H1 (cell line): ENCODE results near the gene ISG20L2. TPM values are rescaled to one million over a fixed set of nuclear protein-coding genes. Genes with fewer than 3 reads are reported as not detected.

Experiments used
- BRCA1 ChIP-seq: IDR thresholded peaks from 2 replicates; pipeline ENCODE4 v1.6.1; 2012; ENCODE audit warnings: low read depth, low read length, improper control_type of control experiment
- CBX5 ChIP-seq: fragments of 300-800, 300-1000 bp; sonication (generic); IDR thresholded peaks from 2 replicates; pipeline ENCODE4 v1.7.1; 2016; ENCODE audit warnings: antibody characterized with exemption, low read length, low read depth
- CTBP2 ChIP-seq: IDR thresholded peaks from 2 replicates; pipeline ENCODE4 v1.7.0; 2011; ENCODE audit warnings: borderline replicate concordance, mild to moderate bottlenecking, moderate library complexity, mixed read lengths, low read length; ENCODE audit not compliant: insufficient read depth, insufficient read length
- CTCF ChIP-seq, 3 experiments: IDR thresholded peaks; 1 replicate in 2 of 3; 2 replicates in 1 of 3; pipeline versions ENCODE4 v1.5.1 to v1.6.1; 2011; ENCODE audit warnings: low read length in 3 of 3, mild to moderate bottlenecking in 3 of 3, inconsistent platforms in 2 of 3, low read depth in 1 of 3, moderate library complexity in 1 of 3; ENCODE audit not compliant: insufficient read depth in 1 of 3; ENCODE audit errors: control extremely low read depth in 1 of 3
- EZH2 ChIP-seq: fragments of 200-600 bp; sonication (generic); IDR thresholded peaks from 2 replicates; pipeline ENCODE4 v1.7.1; 2012; ENCODE audit warnings: low read depth, mild to moderate bottlenecking, moderate library complexity, low read length, inconsistent platforms; ENCODE audit not compliant: severe bottlenecking
- HDAC2 ChIP-seq, 2 experiments: fragments of 300-600 bp in 1 of 2; sonication (generic) in 1 of 2; IDR thresholded peaks; 2 replicates each; pipeline ENCODE4 v1.6.1; 2011 to 2012; ENCODE audit warnings: low read depth in 2 of 2, low read length in 2 of 2, mild to moderate bottlenecking in 2 of 2, moderate library complexity in 2 of 2, borderline replicate concordance in 1 of 2, inconsistent platforms in 1 of 2
- KDM1A ChIP-seq: fragments of 200-600, 300-600 bp; sonication (generic); IDR thresholded peaks from 2 replicates; pipeline ENCODE4 v1.7.1; 2016; ENCODE audit warnings: mild to moderate bottlenecking, low read length, borderline replicate concordance
- KDM4A ChIP-seq: IDR thresholded peaks from one replicate; pipeline ENCODE4 v1.7.1; 2012; ENCODE audit warnings: low read depth, mild to moderate bottlenecking, moderate library complexity, low read length, inconsistent platforms; ENCODE audit not compliant: severe bottlenecking
- MAFK ChIP-seq: IDR thresholded peaks from 2 replicates; pipeline ENCODE4 v1.6.1; 2012; ENCODE audit warnings: low read depth, mild to moderate bottlenecking, improper control_type of control experiment, low read length
- NANOG ChIP-seq: IDR thresholded peaks from 2 replicates; pipeline ENCODE4 v1.6.1; 2011; ENCODE audit warnings: low read length, low read depth, mild to moderate bottlenecking, inconsistent platforms; ENCODE audit not compliant: insufficient read depth, poor library complexity, severe bottlenecking
- POU5F1 ChIP-seq: IDR thresholded peaks from 2 replicates; pipeline ENCODE4 v1.6.1; 2011; ENCODE audit warnings: low read depth, mild to moderate bottlenecking, low read length, moderate library complexity
- RAD21 ChIP-seq, 2 experiments: IDR thresholded peaks in 1 of 2; conservative IDR thresholded peaks in 1 of 2; 2 replicates each; pipeline ENCODE4 v1.6.1; 2011; ENCODE audit warnings: low read depth in 2 of 2, low read length in 2 of 2, improper control_type of control experiment in 1 of 2, inconsistent platforms in 1 of 2, mild to moderate bottlenecking in 1 of 2, moderate library complexity in 1 of 2
- SP4 ChIP-seq: IDR thresholded peaks from 2 replicates; pipeline ENCODE4 v1.6.1; 2012; ENCODE audit warnings: low read length, inconsistent platforms
- TAF7 ChIP-seq: optimal IDR thresholded peaks from 2 replicates; pipeline ENCODE3; 2011; ENCODE audit warnings: low read depth, mild to moderate bottlenecking, inconsistent platforms, low read length, moderate library complexity, borderline replicate concordance
- TCF12 ChIP-seq: IDR thresholded peaks from 2 replicates; pipeline ENCODE4 v1.6.1; 2011; ENCODE audit warnings: low read depth, mild to moderate bottlenecking, low read length
- TEAD4 ChIP-seq: IDR thresholded peaks from 2 replicates; pipeline ENCODE4 v1.6.1; 2012; ENCODE audit warnings: low read depth, low read length, inconsistent platforms, mixed read lengths
- YY1 ChIP-seq: IDR thresholded peaks from 2 replicates; pipeline ENCODE4 v1.6.1; 2011; ENCODE audit warnings: low read depth, mild to moderate bottlenecking, low read length
- polyA plus RNA-seq, 7 experiments: library from polyadenylated mRNA; depleted of rRNA in 3 of 7; stranded (reverse) in 5 of 7; unstranded in 2 of 7; fragments of >200 nt in 5 of 7; fragments of 200-250 nt in 2 of 7; gene quantifications; 1 replicate in 5 of 7; 2 replicates in 1 of 7; 4 replicates in 1 of 7; pipeline versions ENCODE4 v1.2.1 to v1.2.3, GENCODE V29; 2011 to 2013; ENCODE audit warnings: missing spikeins in 2 of 7, mixed read lengths in 2 of 7
- total RNA-seq: library from RNA; stranded (reverse); fragmentation: NEBNext Ultra II Directional; extraction: Animal tissue kit (Norgen Biotek cat#: 25700); gene quantifications from 2 replicates; pipeline ENCODE4 v1.2.1, GENCODE V29; 2021

ISG20L2 gene
- total and polyA plus RNA-seq, 2 of the 8 experiments (the other 6 are each of a cell fraction or from before 2014, with no cell fraction given): 47.5 to 53.0 TPM

- TF ChIP-seq EZH2 (no peak), CTBP2 (no peak), CTCF (IDR thresholded peaks at IDR 0.05; ENCODE audit: control extremely low read depth in 1 of 3, insufficient read depth in 1 of 3, low read depth in 1 of 3, low read length in 3 of 3) (peak in 2 of 3 experiments; percentile 92 to 97; a peak in 3 of 4 replicates), KDM1A (peak; percentile 100), YY1 (peak; percentile 73), HDAC2 (IDR thresholded peaks at IDR 0.05; ENCODE audit: borderline replicate concordance in 1 of 2, low read depth in 2 of 2, low read length in 2 of 2) (peak in 1 of 2 experiments; percentile 100; a peak in 2 of 4 replicates), KDM4A (no peak), CBX5 (no peak), TEAD4 (peak; percentile 86), TCF12 (0 out of 2 replicates have a peak, but pooled peaks have one; percentile 64), NANOG (peak; percentile 8), POU5F1 (no peak), RAD21 (IDR thresholded peaks at IDR 0.05 in 1 of 2, conservative IDR thresholded peaks at IDR 0.05 in 1 of 2; ENCODE audit: low read depth in 2 of 2, low read length in 2 of 2) (peak; percentile 89 to 95), BRCA1 (no peak), SP4 (peak; percentile 13; the same call in 1 of the 2 replicates), MAFK (no peak), TAF7 (peak; percentile 44)
Observed at GRCh38 chr1:156677616-156678596, 50.7 kb downstream of the ISG20L2 start (continued).
